Epithelial cell of proximal tubule (primary cell): Measurements from ENCODE around the gene HTR2B. TPM values are rescaled to one million over a fixed set of nuclear protein-coding genes. Genes with fewer than 3 reads are reported as not detected.
"Not testable (repeated sequence)": the region's sequence is repeated elsewhere in the genome, so short reads cannot be mapped to it uniquely, and the experiment has no call there.

ENCODE experiments used
- DNase-seq: peaks from one replicate; pipeline ENCODE4 v3.0.0-alpha.2; 2011; ENCODE audit warnings: low read depth
- H3K4me3 ChIP-seq: 2 replicates; pipeline ENCODE4 v1.5.1; 2011; ENCODE audit warnings: low read depth, mild to moderate bottlenecking, low read length
- total RNA-seq: library from RNA; depleted of rRNA; stranded (reverse); fragments of >200 nt; gene quantifications from 2 replicates; pipeline ENCODE4 v1.2.3, GENCODE V29; 2015
- TF ChIP-seq, protein P1 (sequence below): conservative IDR thresholded peaks from 2 replicates; pipeline ENCODE4 v1.5.1; 2012; ENCODE audit warnings: low read depth, mild to moderate bottlenecking, low read length

HTR2B gene
- total RNA-seq, 1 donor from 2014 or later: not detected

DNA sequence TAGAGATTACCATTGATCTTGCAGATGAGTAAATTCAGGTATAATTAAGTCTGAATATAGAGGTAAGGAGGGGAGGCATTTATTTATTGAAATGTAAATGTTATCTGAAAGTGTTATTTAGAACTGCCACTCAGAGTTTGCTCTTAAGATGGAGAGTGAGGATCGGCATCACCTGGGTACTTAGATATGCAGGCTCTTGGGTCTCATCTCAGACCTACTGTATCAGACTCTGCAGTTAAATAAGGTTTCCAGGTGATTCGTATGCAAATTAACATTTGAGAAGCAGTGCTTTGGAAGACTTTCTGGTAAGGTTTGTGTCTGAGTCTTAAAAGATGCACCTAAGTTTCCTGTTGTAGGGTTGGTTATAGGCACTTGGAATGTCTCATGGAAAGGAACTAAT, 9.2 kb downstream of the HTR2B start:
- TF ChIP-seq, protein P1, sequence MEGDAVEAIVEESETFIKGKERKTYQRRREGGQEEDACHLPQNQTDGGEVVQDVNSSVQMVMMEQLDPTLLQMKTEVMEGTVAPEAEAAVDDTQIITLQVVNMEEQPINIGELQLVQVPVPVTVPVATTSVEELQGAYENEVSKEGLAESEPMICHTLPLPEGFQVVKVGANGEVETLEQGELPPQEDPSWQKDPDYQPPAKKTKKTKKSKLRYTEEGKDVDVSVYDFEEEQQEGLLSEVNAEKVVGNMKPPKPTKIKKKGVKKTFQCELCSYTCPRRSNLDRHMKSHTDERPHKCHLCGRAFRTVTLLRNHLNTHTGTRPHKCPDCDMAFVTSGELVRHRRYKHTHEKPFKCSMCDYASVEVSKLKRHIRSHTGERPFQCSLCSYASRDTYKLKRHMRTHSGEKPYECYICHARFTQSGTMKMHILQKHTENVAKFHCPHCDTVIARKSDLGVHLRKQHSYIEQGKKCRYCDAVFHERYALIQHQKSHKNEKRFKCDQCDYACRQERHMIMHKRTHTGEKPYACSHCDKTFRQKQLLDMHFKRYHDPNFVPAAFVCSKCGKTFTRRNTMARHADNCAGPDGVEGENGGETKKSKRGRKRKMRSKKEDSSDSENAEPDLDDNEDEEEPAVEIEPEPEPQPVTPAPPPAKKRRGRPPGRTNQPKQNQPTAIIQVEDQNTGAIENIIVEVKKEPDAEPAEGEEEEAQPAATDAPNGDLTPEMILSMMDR: no peak
- no peak overlapping the region for H3K4me3 ChIP-seq
- DNase-seq: no peak

DNA sequence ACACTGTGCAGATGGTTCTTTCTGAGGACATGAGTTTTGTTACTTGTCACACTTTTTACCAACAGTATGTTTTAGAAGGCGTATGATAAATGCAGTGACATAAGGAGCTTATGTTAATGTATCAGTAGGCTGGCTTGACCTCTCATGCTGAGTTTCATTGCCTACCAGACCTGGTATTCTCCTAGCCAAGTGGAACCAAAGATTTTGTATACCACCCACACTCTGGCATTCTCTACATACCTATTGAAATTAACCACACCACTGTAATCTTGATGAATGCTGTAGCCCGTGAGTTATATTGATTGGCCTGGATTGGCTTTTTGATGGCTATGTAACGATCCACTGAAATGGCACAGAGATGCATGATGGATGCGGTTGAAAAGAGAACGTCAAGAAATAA, 11.4 kb downstream of the HTR2B start:
- no peak for DNase-seq
- TF ChIP-seq, protein P1: no peak
- H3K4me3 ChIP-seq: no peak overlapping the region

DNA sequence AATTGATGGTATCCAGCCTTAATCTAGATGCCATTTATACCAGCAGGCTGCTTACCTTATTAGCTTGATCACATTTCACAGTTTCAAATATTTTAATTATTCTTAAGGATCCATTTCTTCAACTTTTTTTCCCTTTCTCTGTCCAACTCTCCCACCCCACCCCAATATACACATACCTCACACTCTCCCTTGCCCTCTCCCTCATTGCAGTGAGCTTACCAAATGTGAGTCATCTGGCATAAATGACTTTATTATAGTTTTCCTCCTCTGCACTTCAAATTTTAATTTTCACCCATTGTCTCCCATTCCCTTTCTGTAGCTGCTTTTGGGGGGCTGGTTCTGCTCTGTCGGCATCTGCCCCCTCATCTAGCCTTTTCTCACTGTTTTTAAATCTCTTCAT, 12.9 kb downstream of the HTR2B start:
- TF ChIP-seq, protein P1: no peak
- no peak for DNase-seq
- no peak overlapping the region for H3K4me3 ChIP-seq

DNA sequence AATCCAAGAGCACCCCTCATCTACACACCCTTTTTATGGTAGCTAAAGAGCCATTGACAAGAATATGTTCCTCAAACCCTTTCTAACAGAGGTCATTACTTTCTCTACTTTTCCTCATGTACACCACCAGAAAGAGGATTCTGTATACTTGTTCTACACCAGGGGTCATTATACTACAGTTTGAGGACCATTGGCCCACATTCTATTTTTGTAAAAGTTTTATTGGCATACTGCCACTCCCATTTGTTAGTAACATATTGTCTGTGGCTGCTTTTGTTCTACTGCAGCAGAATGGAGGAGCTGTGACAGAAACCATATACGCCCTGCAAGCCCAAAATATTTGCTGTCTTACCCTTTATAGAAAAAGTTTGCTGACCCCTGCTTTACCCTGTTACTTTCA, 14.3 kb downstream of the HTR2B start:
- TF ChIP-seq, protein P1: peak; percentile 30
- DNase-seq: no peak
- no peak overlapping the region for H3K4me3 ChIP-seq

DNA sequence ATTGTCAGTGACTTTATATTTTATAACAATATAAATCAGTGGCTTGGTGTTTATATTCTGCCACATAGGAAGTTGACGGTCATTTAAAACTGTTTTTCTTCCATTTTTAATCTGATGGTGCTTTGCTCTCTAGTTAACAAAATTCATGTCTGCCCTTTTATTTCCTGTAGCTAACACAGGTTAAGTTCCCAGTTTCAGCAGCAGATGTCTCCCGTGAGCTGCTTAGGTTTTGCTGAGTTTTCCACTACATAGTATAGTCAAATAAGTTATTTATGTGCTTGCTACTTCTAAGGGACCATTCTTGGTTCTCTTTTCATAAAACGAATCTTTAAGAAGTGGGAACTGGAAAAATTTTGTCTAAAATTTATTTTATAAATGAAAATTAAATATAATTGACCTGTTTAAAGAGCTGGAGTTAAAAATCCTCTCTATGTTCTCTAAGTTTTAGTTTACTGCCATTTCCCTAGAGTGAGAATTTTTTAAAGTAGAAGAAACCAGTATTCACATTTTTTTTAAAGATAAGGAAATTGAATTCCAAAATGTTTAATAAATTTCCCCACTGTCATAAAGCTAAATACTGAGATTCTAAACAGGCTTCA, 20.6 kb downstream of the HTR2B start:
- H3K4me3 ChIP-seq: no peak overlapping the region
- TF ChIP-seq, protein P1: peak; percentile 89
- no peak for DNase-seq

DNA sequence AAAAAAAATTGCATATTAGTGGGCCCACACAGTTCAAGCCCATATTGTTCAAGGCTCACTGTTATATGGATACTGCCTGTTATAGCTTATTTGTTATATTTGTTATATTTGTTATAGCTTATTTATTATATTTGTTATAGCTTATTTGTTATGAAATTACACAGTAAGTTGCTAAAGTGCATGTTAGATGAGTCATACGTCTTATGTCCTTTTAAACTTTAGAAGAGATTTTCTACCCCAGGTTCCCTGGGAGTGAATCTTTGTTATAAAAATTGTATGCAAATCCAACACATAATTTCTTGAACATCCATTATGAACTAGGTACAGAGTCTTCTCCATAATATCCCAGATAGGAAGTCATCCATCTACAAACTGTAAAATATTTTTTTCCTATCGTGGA, 22.1 kb downstream of the HTR2B start:
- no peak overlapping the region for H3K4me3 ChIP-seq
- TF ChIP-seq, protein P1: no peak
- DNase-seq: no peak

DNA sequence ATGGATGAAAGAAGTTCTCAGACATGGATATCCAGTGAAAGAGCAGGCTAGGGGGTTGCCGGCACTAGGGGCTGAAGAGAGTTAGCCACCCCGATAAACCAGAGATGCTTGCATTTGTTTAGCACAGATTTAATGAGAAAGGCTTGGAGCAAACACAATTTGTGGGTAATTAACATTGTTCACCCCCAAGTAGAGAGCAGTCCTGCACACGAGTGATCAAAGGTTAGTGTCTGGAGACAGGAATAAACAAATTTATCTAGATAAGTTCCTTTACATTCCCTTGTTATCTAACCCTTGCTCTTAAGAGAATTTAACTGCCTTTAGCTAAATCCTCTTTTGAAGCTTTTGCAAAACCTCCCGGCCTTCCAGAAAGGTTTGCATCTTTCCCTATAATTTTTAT, 23.9 kb downstream of the HTR2B start:
- TF ChIP-seq, protein P1: no peak

DNA sequence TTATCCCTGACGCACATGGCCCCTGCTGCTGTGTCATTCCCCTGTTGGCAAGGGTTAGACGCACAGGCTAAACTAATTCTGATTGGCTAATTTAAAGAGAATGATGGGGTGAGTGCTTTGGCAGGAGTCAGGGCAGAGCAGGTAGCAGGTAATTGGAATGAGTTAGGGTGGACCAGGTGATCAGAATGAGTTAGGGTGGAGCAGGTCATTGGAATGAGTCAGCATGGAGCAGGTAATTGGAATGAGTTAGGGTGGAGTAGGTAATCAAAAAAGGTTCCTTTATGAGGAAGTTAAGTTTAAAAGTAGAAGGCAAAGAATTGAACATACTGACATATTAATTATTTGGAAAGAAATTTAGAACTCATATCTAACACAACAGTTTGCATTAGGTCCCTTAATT, 24.5 kb downstream of the HTR2B start:
- H3K4me3 ChIP-seq, DNase-seq: not testable (repeated sequence)

More for the DNA sequence above, 23.9 kb downstream of the HTR2B start:
- no peak overlapping the region for H3K4me3 ChIP-seq
- DNase-seq: no peak
